ENCODE measurements around the gene HGF.

DNA sequence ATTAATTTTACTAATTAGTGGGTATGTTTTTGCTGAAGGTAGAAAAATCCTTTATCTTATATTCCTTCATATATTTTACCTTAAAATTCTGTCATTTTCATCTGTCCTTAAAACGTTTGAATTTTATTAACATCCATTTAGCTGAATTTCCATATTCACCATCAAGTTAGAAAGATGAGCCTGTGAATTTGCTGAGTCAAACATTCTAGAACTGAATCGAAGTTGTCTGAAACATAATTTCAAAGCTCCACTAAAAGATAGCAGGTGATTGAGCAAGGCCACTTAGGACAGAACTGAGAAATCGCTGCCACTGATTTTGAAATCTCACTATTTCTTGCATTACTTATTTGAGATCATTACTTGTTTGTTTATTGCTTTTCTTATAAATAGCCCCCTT lies 17.5 kb downstream of the HGF start:
- TF ChIP-seq USF2 (CRISPR knock-in tag; IDR thresholded peaks at IDR 0.05) = no peak
- no peak for TF ChIP-seq CREB1 (CRISPR knock-in tag; IDR thresholded peaks at IDR 0.05)
- TF ChIP-seq NR3C1 (CRISPR knock-in tag; conservative IDR thresholded peaks at IDR 0.05; ENCODE audit: low read depth) = no peak
- TF ChIP-seq ATF2 (CRISPR knock-in tag; IDR thresholded peaks at IDR 0.05; ENCODE audit: borderline replicate concordance, low read depth) = no peak
- TF ChIP-seq JUN (CRISPR knock-in tag; IDR thresholded peaks at IDR 0.05) = no peak
- TF ChIP-seq, protein P1, sequence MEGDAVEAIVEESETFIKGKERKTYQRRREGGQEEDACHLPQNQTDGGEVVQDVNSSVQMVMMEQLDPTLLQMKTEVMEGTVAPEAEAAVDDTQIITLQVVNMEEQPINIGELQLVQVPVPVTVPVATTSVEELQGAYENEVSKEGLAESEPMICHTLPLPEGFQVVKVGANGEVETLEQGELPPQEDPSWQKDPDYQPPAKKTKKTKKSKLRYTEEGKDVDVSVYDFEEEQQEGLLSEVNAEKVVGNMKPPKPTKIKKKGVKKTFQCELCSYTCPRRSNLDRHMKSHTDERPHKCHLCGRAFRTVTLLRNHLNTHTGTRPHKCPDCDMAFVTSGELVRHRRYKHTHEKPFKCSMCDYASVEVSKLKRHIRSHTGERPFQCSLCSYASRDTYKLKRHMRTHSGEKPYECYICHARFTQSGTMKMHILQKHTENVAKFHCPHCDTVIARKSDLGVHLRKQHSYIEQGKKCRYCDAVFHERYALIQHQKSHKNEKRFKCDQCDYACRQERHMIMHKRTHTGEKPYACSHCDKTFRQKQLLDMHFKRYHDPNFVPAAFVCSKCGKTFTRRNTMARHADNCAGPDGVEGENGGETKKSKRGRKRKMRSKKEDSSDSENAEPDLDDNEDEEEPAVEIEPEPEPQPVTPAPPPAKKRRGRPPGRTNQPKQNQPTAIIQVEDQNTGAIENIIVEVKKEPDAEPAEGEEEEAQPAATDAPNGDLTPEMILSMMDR (IDR thresholded peaks at IDR 0.05) = no peak
- no peak for TF ChIP-seq ZNF425 (CRISPR knock-in tag; conservative IDR thresholded peaks at IDR 0.05)
- no peak for TF ChIP-seq TCF7 (CRISPR knock-in tag; IDR thresholded peaks at IDR 0.05; ENCODE audit: low read depth)
- TF ChIP-seq KAT7 (CRISPR knock-in tag; IDR thresholded peaks at IDR 0.05; ENCODE audit: borderline replicate concordance) = no peak
- no peak for TF ChIP-seq TEAD4 (CRISPR knock-in tag; IDR thresholded peaks at IDR 0.05)
- no peak for TF ChIP-seq PREB (CRISPR knock-in tag; IDR thresholded peaks at IDR 0.05; ENCODE audit: borderline replicate concordance)
